ENCODE data around the gene FAM193A. TPM values are rescaled to one million over a fixed set of nuclear protein-coding genes. Genes with fewer than 3 reads are reported as not detected.

FAM193A gene
- total RNA-seq, 4 donors from 2014 or later: 9.8 to 18.7 (median 16.4) TPM

DNA sequence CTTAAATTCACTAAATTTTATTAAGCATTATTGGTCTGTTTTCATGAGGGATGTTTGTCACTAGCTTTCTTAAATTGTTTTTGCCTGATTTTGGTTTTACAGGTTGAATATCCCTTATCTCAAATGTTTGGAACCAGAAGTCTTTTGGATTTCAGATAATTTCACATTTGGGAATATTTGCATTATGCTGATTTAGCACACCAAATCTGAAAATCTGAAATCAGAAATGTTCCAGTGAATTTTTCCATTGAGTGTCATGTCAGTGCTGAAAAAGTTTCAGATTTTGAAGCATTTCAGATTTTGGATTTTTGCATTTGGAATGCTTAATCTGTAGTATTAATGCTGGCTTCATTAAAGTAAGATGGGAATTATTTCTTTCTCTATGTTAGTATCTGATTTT lies 14.7 kb downstream of the FAM193A start:
- Histone ChIP-seq H3K9me3 (no peaks in the 10 kb centered on the region), H3K4me3 (no peak overlapping the region), H3K27ac (no peak overlapping the region), H3K4me1 (peaks cover 0 to 22% (median 0%) of the 10 kb centered on the region in 3 donors), H3K36me3 (no peaks in the 10 kb centered on the region), H3K27me3 (no peaks in the 10 kb centered on the region)
- DNase-seq: no peak
- TF ChIP-seq, protein P1, sequence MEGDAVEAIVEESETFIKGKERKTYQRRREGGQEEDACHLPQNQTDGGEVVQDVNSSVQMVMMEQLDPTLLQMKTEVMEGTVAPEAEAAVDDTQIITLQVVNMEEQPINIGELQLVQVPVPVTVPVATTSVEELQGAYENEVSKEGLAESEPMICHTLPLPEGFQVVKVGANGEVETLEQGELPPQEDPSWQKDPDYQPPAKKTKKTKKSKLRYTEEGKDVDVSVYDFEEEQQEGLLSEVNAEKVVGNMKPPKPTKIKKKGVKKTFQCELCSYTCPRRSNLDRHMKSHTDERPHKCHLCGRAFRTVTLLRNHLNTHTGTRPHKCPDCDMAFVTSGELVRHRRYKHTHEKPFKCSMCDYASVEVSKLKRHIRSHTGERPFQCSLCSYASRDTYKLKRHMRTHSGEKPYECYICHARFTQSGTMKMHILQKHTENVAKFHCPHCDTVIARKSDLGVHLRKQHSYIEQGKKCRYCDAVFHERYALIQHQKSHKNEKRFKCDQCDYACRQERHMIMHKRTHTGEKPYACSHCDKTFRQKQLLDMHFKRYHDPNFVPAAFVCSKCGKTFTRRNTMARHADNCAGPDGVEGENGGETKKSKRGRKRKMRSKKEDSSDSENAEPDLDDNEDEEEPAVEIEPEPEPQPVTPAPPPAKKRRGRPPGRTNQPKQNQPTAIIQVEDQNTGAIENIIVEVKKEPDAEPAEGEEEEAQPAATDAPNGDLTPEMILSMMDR (IDR thresholded peaks at IDR 0.05): no peak
- no peak for TF ChIP-seq POLR2A (IDR thresholded peaks at IDR 0.05)
- intact Hi-C loops (cut with DNase I): no loop called here

DNA sequence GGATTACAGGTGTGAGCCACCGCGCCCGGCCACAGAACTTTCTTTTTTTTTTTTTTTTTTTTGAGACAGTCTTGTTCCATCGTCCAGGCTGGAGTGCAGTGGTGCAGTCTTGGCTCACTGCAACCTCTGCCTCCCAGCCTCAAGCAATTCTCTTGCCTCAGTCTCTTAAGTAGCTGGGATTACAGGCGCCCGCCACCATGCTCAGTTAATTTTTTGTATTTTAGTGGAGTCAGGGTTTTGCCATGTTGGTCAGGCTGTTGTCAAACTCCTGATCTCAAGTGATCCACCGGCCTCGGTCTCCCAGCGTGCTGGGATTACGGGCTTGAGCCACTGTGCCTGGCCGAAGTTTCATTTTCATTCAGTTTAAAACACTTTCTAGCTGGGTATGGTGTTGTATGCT lies 16.4 kb downstream of the FAM193A start:
- no peaks in the 10 kb centered on the region for H3K27me3 ChIP-seq
- peaks cover 0 to 22% (median 0%) of the 10 kb centered on the region in 3 donors for H3K4me1 ChIP-seq
- intact Hi-C loops (cut with DNase I): no loop called here
- H3K9me3 ChIP-seq: no peaks in the 10 kb centered on the region
- no peaks in the 10 kb centered on the region for H3K36me3 ChIP-seq
- no peak overlapping the region for H3K27ac ChIP-seq
- no peak for DNase-seq
- H3K4me3 ChIP-seq: no peak overlapping the region
- TF ChIP-seq, protein P1 (IDR thresholded peaks at IDR 0.05): no peak
- no peak for TF ChIP-seq POLR2A (IDR thresholded peaks at IDR 0.05)
- 92 to 94% methylated on average over 8 to 11 of the region's 11 CpGs for WGBS, 2 donors

DNA sequence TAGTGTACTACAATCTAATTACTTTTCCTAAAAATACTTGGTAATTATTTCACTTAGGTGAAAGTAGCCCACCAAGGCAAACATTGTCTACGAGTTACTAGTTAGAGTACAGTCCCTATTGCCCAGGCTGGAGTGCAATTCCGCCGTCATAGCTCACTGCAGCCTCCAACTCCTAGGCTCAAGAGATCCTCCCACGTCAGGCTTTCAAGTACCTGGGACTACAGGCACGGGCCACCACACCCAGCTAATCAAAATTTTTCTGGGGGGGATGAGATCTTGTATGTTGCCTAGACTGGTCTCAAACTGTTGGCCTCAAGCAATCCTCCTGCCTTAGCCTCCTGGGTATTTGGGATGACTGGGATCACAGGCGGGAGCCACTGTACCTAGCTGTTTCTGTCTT lies 21.9 kb downstream of the FAM193A start:
- peaks cover 0 to 13% (median 0%) of the 10 kb centered on the region in 3 donors for H3K36me3 ChIP-seq
- intact Hi-C loops (cut with DNase I): no loop called here
- H3K27me3 ChIP-seq: no peaks in the 10 kb centered on the region
- TF ChIP-seq POLR2A (IDR thresholded peaks at IDR 0.05): no peak
- TF ChIP-seq, protein P1 (IDR thresholded peaks at IDR 0.05): no peak
- DNase-seq: no peak
- H3K27ac ChIP-seq: no peak overlapping the region
- WGBS, 2 donors: 90 to 100% methylated on average over 3 to 5 of the region's 6 CpGs
- H3K4me3 ChIP-seq: no peak overlapping the region
- peaks cover 3 to 32% (median 10%) of the 10 kb centered on the region in 3 donors for H3K4me1 ChIP-seq
- H3K9me3 ChIP-seq: no peaks in the 10 kb centered on the region

DNA sequence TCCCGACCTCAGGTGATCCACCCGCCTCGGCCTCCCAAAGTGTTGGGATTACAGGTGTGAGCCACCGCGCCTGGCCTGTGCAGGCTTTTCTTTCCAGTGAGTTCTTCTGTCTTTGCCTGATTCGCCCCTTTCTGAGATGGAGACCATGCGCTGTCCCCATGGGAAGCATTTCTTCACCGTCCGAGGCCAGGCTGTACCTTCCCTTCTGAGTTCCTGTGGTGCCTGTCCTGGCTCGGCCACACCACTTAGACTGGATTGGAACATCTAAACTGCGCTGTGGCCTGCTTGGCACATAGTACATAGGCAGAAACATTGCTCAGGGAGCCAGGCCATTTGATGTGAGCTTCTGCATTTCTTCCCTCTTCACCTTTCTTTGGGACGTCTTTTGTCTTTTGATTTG lies 23.7 kb downstream of the FAM193A start:
- intact Hi-C loops (cut with DNase I): no loop called here
- no peak overlapping the region for H3K4me3 ChIP-seq
- WGBS, 2 donors: 93 to 95% methylated on average over 6 to 12 of the region's 12 CpGs
- H3K4me1 ChIP-seq: peaks cover 3 to 22% (median 10%) of the 10 kb centered on the region in 3 donors
- TF ChIP-seq POLR2A (IDR thresholded peaks at IDR 0.05): no peak
- TF ChIP-seq, protein P1 (IDR thresholded peaks at IDR 0.05): no peak
- no peak for DNase-seq
- H3K9me3 ChIP-seq: no peaks in the 10 kb centered on the region
- H3K27me3 ChIP-seq: no peaks in the 10 kb centered on the region
- peaks cover 0 to 13% (median 0%) of the 10 kb centered on the region in 3 donors for H3K36me3 ChIP-seq
- H3K27ac ChIP-seq: no peak overlapping the region

- Histone ChIP-seq H3K9me3 (no peaks in the 10 kb centered on the region), H3K27me3 (no peaks in the 10 kb centered on the region), H3K36me3 (peaks cover 0 to 41% (median 0%) of the 10 kb centered on the region in 3 donors), H3K4me1 (peaks cover 0 to 9% (median 0%) of the 10 kb centered on the region in 3 donors), H3K4me3 (no peak overlapping the region), H3K27ac (no peak overlapping the region)
- TF ChIP-seq, protein P1 (IDR thresholded peaks at IDR 0.05): no peak
- TF ChIP-seq POLR2A (IDR thresholded peaks at IDR 0.05): no peak
- 93 to 97% methylated on average over 2 to 4 of the region's 4 CpGs for WGBS, 2 donors
- no peak for DNase-seq
- intact Hi-C loops (cut with DNase I): no loop called here
Measured at GRCh38 chr4:2565533-2565932, 29.1 kb downstream of the FAM193A start.
